Measurements from ENCODE around the gene WLS.
"Not testable (repeated sequence)": the region's sequence is repeated elsewhere in the genome, so short reads cannot be mapped to it uniquely, and the experiment has no call there.

The WLS gene

DNA sequence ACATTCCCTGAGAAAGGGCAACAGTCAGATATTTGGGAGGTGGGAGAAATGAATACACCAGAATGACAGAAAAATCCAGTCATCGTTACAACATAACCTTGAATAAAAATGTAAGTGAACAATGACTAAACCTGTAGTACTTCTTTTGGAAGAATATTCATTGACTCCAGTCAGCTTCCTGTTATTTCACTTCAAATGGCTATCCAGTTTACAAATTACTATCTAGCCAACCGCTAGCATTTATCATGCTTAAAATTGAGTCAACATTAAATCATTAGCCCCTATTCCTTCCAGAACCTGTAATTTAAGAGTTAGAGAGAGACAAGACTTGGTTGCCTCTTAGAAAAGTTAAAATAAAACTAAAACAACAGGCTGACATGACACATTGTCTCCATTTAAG lies 33.6 kb downstream of the WLS start:
- DNase-seq (ENCODE audit: low spot score) = no peak

DNA sequence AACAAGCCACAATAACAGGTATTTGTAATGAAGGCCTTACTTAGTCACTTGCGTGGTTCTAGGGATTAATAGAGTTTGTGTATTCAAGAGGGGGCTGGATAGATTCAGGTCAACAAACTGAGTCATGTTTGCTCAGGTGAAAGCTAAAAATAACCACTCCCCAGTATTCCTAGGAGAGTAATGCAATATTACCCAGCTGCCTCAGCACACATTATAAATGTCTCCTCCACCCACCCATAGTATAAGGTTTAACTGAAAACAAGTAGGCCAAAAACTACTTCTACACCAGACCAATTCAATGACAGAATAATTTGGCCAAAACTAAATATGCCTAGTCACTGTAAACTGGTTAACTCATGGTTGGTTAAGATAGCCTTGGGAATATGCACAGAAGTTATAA lies 34.4 kb downstream of the WLS start:
- no peak for DNase-seq (ENCODE audit: low spot score)

DNA sequence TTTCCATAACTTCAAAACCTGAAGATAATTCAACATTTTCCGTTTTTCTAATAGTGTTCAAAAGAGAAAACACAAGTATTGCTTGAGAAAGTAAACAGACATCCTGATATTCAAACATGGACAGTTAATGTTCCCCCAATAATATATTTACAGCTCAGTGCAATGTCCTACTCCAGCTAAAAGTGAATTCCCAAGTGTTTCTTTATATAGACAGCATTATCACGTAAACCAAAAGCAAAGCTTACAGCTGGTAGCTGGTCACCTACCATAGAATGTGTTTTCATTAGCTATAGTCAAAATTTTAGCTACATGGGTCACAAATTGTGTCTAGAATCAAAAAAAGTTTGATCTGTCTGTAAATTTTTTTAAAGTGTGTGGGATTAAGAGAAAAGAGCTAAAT lies 34.9 kb downstream of the WLS start:
- DNase-seq (ENCODE audit: low spot score) = no peak

DNA sequence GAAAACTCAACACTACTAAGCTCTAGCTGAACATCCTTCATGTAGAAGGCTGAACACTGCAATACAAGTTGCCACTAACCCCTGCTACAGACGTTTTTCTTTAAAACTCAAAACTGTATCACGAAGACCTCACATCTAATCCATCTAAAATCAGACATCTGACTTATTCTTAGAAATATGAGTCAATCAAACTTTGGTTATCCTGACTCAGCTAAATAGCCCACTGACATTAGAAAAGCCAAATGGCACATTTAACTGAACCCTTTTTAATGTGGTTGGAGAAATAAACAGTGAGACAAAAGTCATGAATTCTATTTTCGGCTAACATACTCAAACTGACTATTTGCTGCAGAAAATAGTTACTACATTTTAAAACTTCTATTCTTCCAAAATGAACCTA lies 35.6 kb downstream of the WLS start:
- no peak for DNase-seq (ENCODE audit: low spot score)

DNA sequence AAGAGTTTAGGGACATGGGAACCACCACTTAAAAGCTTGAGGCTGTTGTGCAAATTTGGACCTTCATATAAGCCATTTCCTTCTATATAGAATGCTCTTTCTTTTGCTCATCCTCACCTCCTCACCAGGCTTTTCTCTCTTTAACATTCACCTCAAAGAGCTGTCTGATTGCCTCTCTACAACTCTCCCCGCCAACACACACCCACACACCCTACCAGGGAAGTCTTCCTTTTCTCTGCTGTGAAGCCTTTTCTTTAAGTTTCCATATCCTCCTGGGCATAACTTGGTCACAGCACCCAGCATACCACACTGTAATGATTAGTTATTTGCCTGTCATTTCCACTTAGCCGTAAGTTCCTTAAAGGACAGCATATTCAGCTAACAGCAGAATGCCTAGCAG lies 40.6 kb downstream of the WLS start:
- no peak for DNase-seq (ENCODE audit: low spot score)

DNA sequence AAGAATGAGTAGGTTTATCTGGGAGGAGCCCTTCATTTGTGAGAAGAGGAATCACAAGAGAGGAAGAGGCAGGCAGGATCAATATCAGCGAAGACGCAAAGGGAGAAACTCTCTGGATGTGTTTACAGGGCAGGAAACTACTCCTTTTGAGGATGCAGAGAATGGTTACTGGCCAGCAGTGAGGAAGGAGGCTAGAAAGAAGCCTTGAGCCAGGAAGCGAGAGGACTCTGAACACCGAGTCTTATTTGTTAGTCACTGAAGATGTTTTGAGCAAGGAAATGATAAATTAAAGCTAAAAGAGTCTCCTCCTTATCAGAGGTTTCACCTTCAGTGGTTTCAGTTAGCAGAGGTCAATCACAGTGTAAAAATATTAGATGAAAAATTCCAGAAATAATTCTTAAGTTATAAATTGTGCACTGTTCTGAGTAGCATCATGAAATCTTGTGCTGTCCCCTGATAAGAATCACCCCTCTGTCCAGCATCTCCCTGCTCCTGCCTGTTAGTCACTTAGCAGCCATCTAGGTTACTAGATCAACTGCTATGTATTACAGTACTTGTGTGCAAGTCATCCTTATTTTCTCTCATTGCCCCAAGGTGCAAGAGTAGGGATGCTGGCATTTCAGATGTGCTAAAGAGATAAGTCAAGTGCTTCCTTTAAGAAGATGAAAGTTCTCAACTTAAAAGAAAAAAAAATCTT lies 43.5 kb downstream of the WLS start:
- no peak for DNase-seq (ENCODE audit: low spot score)

DNA sequence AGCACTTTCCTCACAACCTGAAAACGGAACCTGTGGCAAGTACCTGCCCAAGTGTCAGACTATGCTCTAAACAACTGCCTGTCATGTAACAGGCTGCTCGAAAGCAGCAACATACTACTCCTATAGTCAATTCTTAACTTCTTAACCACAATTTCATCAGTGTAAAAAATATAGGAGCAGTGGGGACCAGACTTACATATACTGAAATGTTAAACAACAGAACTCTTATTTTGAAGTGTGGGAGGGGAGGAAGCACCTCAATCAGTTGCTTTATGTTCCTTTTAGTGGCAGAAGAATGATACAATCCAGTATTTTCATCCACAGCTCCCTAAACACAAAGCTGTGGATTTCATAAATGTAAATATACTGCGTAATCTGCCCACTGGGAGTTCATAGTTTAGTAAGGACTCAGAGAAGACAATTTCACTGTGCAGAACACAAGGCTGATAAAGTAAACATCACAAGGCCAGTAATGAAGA lies 44.2 kb downstream of the WLS start:
- no peak for DNase-seq (ENCODE audit: low spot score)

DNA sequence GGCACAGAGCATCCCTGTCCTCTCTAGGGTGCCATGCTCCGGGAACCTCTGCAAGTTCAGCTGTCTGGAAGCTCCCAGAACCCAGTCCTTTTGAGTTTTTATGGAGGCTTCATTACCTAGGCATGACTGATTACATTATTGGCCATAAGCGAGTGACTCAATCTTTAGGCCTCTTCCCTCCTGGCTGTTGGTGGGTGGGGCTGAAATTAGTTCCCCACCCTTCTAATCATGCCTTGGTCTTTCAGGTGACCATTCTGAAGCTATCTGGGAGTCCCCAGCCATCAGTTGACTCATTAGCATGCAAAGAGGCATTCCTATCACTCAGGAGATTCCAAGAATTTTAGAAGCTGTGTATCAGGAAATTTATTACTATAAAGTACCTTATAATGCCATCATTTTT lies 46.6 kb downstream of the WLS start:
- DNase-seq (ENCODE audit: low spot score) = no peak

DNA sequence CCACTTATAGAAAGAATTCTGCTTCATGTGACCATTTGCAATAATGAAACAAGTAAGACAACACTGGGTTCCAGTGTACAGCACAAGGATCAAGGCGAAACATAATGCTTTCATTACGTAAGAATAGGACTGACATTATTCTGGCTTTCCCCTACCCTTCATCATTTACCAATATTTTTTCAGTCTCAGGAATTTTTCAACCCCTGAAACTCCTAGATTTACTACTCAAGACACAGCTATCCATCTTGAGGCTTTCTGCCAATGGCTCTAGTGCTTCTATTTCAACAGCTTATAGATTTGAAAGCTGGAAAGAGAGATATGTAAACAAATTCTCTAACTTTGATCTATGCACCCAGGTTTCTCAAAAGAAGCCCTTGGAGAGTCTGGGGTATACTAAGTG lies 48.4 kb downstream of the WLS start:
- DNase-seq (ENCODE audit: low spot score) = no peak

DNA sequence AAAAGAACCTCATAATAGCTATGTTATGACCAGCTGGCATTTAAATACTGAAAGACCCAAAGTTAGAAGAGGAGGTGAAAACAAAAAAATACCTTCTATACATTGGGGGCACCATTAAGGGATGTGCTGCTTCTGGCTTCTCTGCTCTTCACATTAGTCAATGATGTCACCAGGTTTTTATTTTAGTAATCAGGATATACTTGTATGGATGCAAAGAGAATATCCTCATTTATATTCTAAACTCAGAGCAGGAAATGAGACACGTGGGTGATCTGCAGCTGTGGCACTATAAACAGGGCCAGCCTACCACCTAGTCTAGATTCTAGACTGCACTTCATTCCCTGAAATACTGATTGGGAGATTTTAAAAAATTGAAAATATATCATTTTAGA lies 51.2 kb downstream of the WLS start:
- no peak for DNase-seq (ENCODE audit: low spot score)

DNA sequence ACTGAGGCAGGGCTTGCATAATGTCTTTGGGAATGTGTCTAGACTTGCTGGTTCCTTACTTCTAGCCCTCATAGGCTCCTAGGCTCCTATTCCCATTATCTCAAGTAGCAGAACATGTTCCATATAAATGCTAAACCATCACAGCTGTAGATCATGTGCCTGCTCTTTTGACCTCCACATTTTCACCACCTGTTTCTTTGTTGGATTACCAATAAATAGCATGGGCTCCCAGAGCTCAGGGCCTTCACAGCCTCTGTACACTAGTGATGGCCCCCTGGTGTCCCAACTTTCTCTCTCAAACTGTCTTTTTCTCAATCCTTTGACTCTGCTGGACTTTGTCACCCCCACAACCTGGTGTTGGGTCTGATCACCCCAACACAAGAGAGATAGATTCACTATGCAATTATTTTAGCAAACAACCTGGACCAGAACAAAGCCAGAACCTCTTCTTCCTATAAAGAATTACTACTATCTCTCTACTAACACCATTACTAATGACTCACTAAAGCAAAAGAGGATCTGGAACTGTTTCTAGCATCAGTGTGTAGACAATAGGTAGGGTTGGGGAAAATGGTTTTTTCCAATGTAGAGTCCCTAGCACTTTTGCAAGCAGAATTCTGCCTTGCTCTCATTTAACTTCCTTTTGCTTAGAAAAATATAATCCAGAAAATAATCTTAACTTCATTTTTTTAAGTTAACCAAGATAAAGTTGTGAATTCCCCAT lies 51.7 kb downstream of the WLS start:
- DNase-seq (ENCODE audit: low spot score) = no peak

DNA sequence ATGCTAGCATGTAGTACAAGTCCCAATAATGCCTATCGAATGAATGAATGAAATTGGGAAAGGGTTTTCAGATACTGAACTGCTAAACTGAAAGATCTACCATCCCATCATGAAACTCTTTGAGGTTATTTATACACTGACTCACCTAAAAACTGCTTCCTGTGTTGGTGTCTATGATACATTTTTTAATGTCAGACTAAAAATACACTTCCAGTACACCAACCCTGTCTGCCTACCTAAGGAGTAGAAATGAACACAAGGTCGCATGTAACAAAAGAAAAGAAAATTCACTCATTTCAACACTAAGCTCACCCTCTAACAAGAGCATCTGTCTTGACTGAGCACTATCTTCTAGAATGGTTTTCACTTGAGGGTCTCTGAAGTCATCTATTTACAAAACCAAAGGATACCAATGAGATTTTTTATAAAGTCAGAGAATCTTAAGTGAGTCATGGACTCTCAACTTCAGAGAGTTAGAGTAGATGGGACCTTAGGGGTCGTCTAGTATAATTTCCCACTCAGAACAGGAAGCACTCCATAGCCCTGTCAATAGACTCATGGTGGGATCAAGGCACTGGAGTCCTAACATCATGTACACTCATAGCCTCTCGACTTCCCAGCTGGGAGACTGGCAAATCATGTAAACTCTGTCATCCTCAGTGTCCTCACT lies 53.4 kb downstream of the WLS start:
- no peak for DNase-seq (ENCODE audit: low spot score)

DNA sequence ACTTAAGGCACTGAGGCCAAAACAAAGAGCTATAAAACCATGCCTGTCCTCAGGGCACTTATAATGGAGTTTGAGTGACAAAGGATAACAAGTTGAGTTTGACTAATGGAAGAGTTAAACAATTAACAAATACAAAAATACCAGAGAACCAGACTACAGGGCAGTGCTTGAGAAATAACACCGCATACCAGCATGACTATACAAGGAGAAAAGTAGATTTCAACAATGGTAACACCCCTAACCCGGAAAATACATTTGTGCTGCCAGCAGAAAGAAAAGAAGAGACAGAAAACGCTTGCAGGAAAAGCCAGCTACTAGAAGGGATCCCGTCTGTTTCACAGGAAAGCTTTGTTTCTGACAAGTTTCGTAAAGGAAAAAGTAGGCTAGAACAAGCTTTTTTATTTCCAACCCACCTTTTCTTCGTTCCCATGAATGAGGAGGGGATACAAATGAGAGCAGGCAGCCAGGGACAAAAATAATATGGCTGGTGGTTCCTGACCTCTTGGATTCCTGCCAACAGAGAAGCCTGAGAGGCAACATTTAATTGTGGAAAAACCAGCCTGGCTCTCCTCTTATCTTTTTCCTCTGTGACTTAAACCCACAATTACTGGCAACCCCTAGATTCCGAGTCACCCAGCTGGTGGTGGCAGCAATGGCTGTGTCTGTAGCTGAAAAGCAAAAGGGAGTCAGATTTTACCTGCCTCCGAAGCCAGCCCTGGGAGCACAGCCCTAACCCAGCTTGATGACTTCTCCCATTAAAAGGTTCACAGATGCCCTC lies 56.5 kb downstream of the WLS start:
- DNase-seq (ENCODE audit: low spot score) = no peak

DNA sequence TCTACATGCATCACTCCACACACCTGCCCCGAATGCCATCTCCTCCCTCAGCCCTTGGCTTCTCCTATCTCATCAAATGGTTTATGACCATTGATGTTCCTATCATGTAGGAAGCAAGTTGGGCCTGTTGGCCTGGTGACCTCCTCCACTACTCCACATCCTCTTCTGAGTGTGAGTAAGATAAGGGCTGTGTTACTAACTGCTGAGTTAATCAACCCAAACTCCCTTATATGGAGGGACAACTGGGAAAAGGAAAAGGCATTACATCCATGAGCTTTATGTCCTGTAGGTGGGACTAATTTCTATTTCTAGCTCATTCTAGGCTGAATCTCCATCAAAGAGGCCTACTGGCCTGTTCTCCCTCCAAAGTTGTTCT lies 57.6 kb downstream of the WLS start:
- DNase-seq (ENCODE audit: low spot score) = no peak

DNA sequence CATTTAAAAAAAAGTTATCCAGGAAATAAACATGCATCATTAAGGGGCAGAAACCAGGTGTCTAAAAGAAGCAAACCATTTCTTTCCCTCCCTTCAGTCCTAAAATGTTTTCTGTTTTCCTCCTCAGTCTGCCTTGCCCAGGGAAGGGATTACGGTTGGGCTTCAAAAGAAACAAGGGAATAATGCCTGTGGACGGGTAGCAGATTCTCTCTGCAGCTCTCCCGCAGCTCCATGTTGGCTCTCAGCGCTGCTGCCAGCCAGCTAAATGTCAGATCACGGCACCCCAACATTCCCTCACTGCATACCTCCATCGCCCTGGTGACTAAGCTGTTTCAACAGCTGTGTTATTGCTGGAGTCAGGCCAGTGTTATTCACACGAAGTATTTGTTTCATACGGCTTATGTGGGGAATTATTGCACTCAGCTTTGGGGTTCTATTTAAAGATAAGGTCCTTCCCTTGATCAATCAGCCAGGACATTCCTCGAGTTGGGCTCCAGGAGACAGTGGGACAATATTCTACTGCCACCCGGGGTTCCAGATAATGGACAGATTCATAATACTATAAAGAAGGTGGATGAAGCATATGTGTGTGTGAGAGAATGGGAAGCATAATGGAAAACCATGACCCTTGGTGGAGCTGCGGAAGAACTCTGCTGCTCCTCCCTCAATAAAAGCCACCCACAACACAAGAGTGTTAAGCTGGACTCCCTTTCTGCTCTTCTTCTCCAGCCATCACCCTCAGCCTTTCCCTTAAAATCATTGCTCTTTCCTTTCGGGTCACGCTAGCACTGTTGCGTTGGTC lies 58.2 kb downstream of the WLS start:
- no peak for DNase-seq (ENCODE audit: low spot score)

DNA sequence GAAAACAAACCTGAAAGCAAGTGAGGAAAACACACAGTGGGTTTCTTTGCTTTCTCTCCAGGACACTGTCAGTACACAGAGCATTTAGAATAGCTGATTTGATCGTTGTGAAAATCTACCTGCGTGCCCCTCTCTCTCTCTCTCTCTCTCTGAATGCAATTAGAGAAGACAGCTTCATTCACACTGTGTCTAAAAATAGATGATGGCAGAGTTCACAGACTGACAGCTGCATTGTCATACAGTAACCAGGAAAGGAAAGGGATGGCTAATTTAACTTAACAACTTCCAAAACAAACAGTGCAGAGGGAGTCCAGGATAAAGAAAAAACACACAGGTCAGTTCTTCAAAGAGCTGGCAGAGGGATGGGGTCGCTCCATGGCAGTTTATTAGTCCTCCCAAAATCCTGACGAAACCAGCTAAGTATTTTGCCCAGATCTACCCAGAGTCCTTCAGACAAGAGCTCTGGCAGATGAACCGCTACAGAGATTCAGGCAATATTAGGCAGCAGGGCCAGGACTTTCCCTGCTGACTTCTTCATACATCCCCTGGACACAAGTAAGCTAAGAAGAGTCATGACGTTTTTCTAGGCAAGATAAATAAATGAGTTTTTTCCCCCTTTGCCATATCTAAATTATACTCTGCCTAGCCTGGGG lies 58.9 kb downstream of the WLS start:
- DNase-seq (ENCODE audit: low spot score) = no peak

DNA sequence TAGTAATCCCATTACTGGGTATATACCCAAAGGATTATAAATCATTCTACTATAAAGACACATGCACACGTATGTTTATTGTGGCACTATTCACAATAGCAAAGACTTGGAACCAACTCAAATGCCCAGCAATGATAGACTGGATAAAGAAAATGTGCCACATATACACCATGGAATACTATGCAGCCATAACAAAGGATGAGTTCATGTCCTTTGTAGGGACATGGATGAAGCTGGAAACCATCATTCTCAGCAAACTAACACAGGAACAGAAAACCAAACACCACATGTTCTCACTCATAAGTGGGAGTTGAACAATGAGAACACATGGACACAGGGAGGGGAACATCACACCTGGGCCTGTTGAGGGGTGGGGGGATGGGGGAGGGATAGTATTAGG lies 60.5 kb downstream of the WLS start:
- DNase-seq (ENCODE audit: low spot score) = not testable (repeated sequence)

DNA sequence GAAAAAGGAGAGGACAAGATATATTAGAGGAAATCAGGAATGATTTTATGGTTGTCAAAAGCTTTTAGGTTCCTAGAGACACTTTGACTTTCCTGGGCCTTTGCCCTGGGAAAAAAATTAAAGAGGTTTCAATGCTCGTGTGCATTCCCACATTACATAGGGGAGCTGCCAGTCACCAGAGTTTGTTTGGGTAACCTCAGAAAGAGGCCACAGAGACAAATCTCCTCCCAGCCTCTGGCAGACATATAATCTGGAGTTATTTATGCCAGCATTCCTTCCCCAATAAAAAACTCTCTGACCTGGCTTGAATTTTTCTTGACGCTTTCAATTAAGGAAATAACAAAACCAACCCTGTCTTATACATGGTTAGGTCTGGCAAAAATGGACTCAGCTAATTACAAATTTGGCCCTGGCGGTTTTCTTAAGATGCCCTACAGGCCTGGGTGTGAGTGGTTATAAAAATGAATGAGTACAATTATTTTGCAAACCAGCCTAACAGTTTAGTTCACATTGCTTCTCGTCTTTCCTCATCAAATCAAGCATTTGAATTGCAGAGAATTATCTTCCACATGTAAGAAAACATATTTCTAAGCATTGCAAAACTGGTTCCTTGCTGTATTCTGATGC lies 63.7 kb downstream of the WLS start:
- no peak for DNase-seq (ENCODE audit: low spot score)

DNA sequence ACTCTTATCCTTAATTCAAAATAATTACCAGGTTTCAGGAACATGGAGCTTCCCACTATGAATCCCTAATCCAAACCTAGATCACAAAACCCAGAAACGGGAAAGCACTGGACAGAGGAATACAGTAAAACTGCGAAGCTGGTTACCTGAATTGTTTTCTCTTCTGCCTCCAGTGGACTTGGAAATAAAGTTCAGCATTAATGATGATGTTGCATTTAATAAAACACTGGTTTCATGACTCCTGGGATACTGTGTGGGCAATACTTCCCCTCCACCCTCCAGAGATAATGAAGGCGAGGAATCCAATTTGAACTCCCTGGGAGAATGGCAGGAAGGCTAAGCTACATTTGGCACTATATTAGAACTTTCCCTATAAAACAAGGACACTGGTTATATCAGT lies 65.1 kb downstream of the WLS start:
- DNase-seq (ENCODE audit: low spot score) = no peak

DNA sequence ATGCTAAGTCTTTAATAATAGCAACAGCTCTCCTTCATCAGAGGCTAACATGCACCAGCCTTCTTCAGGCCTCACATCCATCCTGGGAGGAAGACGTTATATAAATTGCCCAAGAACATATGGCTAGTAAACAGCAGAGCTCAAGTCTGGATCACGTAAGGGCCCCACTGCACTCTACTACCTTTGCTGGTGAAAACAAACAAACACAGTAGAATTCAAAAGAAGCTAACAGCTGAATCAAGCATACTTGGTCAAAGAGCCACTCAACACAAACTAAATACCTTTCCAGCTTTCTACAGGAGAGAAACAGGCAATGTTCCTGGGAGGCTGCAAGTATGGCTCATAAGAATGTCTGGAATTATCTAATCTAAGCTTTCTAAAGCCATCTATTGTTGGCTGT lies 66.0 kb downstream of the WLS start:
- DNase-seq (ENCODE audit: low spot score) = no peak

DNA sequence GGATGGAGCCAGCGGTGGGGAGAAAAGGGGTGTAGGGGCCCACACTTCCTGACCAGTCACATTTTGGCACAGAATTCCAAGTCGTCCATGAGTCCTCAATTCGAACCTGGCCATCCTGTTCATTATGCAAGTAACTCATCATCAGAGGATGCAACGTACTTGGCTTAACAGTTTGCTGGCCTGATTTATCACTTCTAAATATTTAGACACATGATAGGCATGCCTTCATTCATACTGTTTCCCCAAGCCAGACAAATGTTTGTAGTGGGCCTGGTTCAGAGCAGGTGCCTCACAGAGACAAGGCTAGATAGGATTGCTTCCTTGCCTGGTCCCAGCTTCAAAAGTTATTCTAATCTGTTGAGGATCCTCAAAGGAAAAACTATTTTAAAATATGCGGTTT lies 66.7 kb downstream of the WLS start:
- no peak for DNase-seq (ENCODE audit: low spot score)

All from hematopoietic multipotent progenitor cell treated with erythropoietin and hydrocortisone succinate and interleukin-3 and kit ligand, for 17 days (in vitro differentiated cells).